Hematopoietic multipotent progenitor cell treated with erythropoietin and hydrocortisone succinate and interleukin-3 and kit ligand, for 4 days (in vitro differentiated cells): ENCODE results near the gene OTOF.

Source experiments
- DNase-seq: peaks from one replicate; pipeline ENCODE4 v3.0.0-alpha.2; 2015

OTOF gene

DNA sequence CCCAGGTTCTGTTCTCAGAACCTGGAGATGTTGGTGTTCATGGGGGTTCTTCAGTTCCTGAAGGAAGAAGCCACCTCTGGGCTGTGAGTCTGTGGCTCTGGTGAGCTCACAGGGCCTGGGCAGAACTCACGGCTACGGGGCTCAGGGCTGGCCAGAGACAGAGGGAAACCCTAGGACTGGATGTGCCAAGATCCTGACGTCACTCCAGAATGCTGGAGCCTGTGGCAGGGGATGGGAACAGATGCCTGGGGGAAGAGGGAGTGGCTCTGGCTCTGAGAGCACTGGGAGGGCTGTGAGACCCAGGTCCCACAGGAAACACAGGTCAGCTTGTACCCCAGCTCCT, at the start of gene OTOF:
Gene OTOF (minus strand): TSS at position 214 of the 343 bp plus-strand sequence.
- DNase-seq = no peak

DNA sequence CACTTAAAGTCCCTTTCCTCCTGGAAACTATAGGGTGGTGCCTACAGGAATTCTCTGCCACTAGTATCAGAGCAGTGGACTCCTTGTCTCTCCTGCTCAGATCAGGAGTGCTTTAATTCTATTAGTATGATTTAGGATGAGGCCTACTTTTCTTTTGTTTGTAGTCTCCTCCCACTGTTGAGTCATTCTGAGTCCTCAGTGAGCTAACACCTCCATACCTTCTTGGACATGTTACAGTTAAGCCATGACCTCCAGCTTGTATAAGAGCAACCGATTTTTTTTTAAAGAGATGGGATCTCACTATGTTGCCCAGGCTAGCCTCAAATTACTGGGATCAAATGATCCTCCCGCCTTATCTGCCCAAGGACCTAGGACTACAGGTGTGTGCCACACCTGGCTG, 48.7 kb upstream of the OTOF start:
- no peak for DNase-seq

GRCh38 chr2:26526105-26526504, 48.2 kb upstream of the OTOF start:
- DNase-seq = no peak

DNA sequence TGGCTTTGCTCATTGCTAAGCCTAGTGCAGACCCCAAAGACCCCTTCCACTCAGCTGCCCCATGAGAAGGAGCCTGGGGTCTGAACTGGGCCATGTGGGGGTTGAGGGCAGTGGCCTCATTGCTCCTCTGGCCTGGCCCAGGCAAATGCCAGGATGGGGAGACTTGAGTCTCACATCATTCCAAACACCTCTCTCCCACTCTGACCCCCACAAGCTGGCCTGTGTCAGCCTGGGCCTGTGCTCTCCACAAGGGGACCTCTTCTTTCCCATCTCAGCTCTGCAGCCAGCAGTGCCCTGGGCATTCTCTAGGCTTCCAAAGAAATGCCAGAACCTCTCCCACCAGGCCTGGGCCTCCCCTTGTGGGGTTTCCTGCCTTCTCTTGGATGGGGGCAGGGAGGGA, 45.8 kb upstream of the OTOF start:
- no peak for DNase-seq

DNA sequence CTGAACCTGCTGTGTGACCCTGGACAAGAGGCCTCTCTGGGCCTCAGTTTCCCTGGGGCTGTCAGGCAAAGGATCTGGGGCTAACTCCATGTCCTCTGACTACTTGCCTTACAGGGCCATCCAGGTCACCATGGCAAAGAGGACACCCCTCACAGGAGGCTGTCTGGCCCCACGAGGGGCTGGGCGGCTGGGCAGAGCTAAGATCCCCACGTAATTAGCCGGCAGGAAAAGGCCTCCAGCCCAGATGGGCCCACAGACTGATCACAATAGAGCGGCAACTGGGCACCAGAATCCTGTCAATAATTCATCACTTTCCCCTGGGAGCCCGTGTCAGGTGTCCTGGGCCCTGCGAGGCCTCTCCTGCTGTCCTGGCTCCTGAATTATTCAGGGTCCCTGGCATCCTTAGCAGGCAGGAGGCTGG, 44.8 kb upstream of the OTOF start:
- DNase-seq = no peak

GRCh38 chr2:26522325-26522724, 44.4 kb upstream of the OTOF start:
- DNase-seq = peak; percentile 18

- no peak for DNase-seq
Measured at GRCh38 chr2:26521913-26522180, 43.9 kb upstream of the OTOF start.

DNA sequence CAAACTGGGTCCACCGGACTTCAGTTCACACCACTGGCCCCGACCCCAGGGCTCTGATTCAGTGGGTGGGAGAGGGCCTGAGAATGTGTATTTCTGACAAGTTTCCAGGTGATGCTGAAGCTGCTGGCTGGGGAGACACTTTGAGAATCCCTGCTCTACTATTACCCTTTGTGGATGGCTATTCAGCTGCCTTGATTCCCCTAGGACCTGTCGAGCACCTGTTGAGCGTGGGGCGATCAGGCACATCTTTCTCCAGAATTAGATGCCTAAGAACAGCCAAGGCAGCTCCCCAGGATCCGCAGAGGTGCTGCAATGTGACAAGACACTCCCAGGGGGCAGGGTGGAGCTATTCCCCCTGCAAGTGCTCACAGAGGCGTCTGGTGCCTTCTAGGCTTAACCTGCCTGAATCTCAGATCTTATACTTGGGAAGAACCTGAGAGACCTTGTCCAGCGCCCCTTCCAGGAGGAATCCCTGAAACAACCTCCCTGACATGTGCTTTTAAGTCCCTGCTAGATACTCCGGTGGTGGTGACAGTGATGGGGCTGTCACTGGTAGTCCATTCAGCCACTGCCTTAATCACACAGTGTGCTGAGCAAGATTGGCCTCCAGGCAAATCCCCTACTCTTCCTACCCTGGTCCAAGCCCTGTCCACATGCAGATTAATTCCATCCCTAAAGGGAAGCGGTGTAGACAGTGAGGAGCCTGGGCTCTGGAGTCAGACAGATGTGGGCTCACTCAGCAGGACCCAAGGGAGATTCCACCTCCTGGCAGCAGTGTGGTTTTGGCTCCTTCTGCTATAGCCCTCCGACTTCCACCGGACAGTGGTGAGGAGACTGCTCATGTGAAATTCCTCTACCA, 43.4 kb upstream of the OTOF start:
- peak; percentile 62 for DNase-seq

- DNase-seq = no peak
Measured at GRCh38 chr2:26520148-26520449, 42.2 kb upstream of the OTOF start.

DNA sequence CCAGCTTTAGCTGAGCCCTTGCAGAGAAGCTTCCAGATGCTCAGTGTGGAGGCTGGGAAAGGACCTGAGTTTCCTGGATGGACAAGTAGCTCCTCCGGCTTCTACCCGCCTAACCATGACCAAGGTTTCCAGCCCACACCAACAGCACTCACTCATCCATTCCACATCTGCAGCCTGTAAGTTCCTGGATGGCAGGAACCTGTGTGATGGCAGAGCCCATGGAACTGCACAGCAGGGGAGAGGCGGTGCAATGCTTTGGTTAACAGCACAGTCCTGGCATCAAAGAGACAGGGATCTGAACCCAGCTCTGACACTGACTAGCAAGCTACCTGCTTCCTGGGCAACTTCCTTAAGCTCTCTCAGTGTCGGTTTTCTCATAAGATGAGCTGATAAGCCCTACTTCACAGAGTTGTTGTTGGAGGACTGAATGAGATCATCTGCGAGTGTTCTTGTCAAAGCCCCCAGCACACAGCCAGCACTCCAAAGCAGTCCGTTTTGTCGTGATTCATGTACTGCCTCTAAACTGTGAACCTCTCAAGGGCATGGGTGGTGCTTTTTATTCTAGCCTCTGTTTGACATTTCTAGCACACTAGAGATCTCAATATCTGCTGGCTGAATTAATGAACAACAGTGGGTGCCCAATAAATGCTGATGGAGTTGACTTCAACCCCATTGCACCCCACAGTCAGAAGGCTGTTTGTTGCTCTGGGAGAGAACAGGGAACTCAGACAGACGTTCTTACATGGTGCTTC, 41.6 kb upstream of the OTOF start:
- DNase-seq = peak; percentile 54

- DNase-seq = no peak
Measured at GRCh38 chr2:26516781-26517180, 38.9 kb upstream of the OTOF start.

GRCh38 chr2:26516246-26516645, 38.3 kb upstream of the OTOF start:
- no peak for DNase-seq

DNA sequence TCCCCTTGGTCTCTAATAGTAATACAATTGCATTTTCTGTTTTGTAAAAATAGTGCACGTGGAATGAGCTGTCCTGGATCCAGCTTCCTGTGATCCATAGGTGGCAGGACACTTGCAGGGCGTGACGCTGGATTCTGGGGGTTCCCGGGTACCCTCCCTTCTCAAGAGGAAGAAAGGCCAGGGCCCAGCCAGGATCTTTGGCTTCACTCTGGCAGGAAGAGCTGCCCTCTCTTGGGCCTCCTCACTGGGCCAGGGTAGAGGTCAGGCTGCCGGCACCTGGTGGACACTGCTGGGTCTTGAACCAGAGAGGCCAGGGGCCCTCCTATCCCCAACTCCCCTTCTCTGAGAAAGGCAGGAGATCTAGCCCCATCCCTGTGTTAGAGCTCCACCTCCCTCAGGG, 37.8 kb upstream of the OTOF start:
- no peak for DNase-seq

DNA sequence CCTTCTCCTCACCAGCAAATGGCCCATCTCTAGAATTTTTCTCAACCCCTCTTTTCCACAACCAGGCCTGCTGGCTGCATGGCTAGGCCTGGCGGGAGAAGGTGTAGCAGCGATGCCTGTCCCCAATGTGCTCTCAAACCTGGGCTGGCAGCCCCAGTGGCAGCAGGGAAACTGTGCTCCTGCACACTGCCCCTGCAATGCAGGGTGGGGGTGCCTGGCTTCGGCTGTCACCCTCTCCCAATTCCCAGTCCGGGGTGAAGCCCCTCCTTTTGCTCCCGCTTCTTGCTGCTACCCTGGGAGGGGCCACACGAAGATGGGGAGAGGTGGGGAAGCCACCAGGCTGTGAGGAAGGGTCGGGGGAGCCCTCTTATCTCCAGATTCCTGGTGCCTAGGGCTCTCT, 36.1 kb upstream of the OTOF start:
- DNase-seq = no peak

- no peak for DNase-seq
Measured at GRCh38 chr2:26513261-26513660, 35.3 kb upstream of the OTOF start.

DNA sequence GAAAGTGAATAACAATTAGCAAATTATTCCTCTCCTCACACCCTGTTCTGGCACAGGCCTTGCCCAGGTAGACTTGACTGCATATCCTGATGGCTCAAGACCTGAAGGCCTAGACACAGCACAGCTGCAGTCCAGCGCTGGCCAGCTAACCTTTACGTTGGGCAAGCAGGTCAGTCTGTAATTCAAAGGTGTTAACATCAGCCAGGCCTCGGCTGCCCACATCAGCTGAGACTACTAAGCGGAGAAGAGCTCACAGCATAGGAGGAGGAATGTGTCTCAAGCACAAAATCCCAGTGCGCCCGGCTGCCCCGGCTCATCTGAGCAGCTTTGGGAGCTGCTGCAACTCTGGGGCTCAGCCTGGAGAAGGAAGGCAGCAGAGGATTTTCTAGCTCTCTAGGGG, 33.5 kb upstream of the OTOF start:
- no peak for DNase-seq

DNA sequence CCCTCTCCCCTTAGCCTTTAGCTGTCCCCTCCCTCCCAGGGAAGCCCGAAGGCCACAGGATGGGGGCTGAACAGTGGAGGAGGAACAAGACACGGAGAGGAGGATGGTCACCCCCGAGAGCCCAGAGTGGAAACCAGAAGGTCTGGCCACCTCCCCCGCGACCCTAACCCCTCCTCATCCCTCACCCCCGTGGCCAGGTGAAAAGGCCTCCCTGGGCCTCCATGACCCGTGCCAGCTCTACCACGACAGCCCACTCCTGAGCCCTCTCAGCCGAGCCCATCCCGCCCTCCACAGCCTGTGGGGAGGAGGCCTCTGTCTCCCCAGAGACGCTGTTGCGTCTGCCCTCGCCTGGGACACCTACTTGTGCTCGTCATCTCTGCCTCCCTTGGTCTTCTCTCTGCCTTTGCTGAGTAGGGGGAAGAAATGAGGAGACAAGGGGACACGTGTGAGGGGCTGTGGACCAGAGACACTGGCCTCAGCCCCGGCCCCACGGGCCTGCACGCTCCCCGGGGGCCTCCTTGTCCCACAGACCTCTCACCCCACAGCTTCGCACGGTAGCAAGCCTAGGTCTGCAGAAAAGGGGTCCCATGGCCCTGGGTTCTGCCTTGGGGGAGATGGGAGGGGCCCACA, 32.5 kb upstream of the OTOF start:
- no peak for DNase-seq

GRCh38 chr2:26509141-26509540, 31.2 kb upstream of the OTOF start:
- no peak for DNase-seq

- DNase-seq = no peak
Measured at GRCh38 chr2:26507932-26508331, 30.0 kb upstream of the OTOF start.

- no peak for DNase-seq
Measured at GRCh38 chr2:26507088-26507487, 29.2 kb upstream of the OTOF start.

GRCh38 chr2:26506279-26506678, 28.4 kb upstream of the OTOF start:
- no peak for DNase-seq

GRCh38 chr2:26504002-26504401, 26.1 kb upstream of the OTOF start:
- DNase-seq = no peak

GRCh38 chr2:26503231-26503880, 25.4 kb upstream of the OTOF start:
- DNase-seq = peak; percentile 93

DNA sequence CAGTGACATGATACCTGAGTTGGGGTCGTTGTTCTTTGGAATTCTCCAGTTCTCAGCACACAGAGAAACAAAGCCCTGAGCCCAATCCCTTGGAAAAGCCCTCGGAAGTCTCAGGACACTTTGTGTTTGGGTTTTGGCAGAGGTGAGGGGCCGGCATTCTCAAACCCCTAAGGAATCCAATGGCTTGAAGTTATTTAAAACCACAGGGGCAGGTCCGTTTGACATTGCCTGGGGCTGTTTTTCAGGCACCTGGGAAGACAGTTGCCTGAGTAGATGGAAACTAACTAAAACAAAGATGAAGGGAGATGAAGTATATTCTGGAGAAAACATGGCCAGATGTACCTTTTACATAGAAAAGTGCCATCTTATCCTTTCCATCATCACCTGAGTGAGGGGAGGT, 22.5 kb upstream of the OTOF start:
- no peak for DNase-seq
